ENCODE measurements around the gene SIK3. TPM values are rescaled to one million over a fixed set of nuclear protein-coding genes. Genes with fewer than 3 reads are reported as not detected.

SIK3 gene
- total and polyA plus RNA-seq, 2 experiments from 2014 or later, result 6.1 to 33.9 TPM

GRCh38 chr11:116826751-116827431 is 271.3 kb downstream of the SIK3 start (continued):
- no peak for TF ChIP-seq ZNF462 (CRISPR knock-in tag; IDR thresholded peaks at IDR 0.05)
- TF ChIP-seq REST (IDR thresholded peaks at IDR 0.05; ENCODE audit: unreplicated experiment), result no peak
- TF ChIP-seq EZH2 (IDR thresholded peaks at IDR 0.05; ENCODE audit: low read depth, unreplicated experiment), result no peak
- no peak for TF ChIP-seq ZNF331 (CRISPR knock-in tag; IDR thresholded peaks at IDR 0.05; ENCODE audit: low read depth)
- no peak for TF ChIP-seq POLR2AphosphoS5 (IDR thresholded peaks at IDR 0.05; ENCODE audit: low read depth)
- no peak for TF ChIP-seq CTCF (conservative IDR thresholded peaks at IDR 0.05; ENCODE audit: low read depth in 2 of 2)
- TF ChIP-seq JUNB (IDR thresholded peaks at IDR 0.05; ENCODE audit: unreplicated experiment), result no peak

Measured in GM23338 (cell line).